Endothelial cell of umbilical vein (primary cell): ENCODE data around the gene LRP1B.

Source experiments
- CTCF ChIP-seq, 2 donors: IDR thresholded peaks; 1 replicate in 1 of 2; 2 replicates in 1 of 2; pipeline ENCODE4 v1.5.1; 2011; ENCODE audit warnings: low read length in 2 of 2, mild to moderate bottlenecking in 2 of 2, moderate library complexity in 2 of 2, control low read depth in 1 of 2, inconsistent platforms in 1 of 2, low read depth in 1 of 2; ENCODE audit not compliant: insufficient read depth in 1 of 2; ENCODE audit errors: extremely low read depth in 1 of 2
- GATA2 ChIP-seq: IDR thresholded peaks from 2 replicates; pipeline ENCODE4 v1.7.0; 2011; ENCODE audit warnings: low read depth, mild to moderate bottlenecking, moderate library complexity, mixed read lengths, low read length; ENCODE audit not compliant: insufficient read length, insufficient read depth
- POLR2A ChIP-seq: IDR thresholded peaks from 2 replicates; pipeline ENCODE4 v1.6.1; 2012; ENCODE audit warnings: low read depth, mild to moderate bottlenecking, control low read depth, low read length
- POLR2AphosphoS5 ChIP-seq: IDR thresholded peaks from 2 replicates; pipeline ENCODE4 v1.6.1; 2012; ENCODE audit warnings: low read depth, mild to moderate bottlenecking, control low read depth, low read length, moderate library complexity; ENCODE audit not compliant: insufficient read depth

GRCh38 chr2:140246058-140246457 lies 1884.8 kb downstream of the LRP1B start:
- TF ChIP-seq POLR2A (no peak), CTCF (IDR thresholded peaks at IDR 0.05; ENCODE audit: extremely low read depth in 1 of 2, insufficient read depth in 1 of 2, low read depth in 1 of 2, low read length in 2 of 2) (no peak), GATA2 (no peak), POLR2AphosphoS5 (no peak)
